ENCODE results near the gene TLL2. TPM values are rescaled to one million over a fixed set of nuclear protein-coding genes. Genes with fewer than 3 reads are reported as not detected.
A peak's percentile ranks its signal among the peaks of the same experiment; 100 is the strongest.

The TLL2 gene
- total RNA-seq, 1 experiment from 2014 or later: 0.18 TPM

DNA sequence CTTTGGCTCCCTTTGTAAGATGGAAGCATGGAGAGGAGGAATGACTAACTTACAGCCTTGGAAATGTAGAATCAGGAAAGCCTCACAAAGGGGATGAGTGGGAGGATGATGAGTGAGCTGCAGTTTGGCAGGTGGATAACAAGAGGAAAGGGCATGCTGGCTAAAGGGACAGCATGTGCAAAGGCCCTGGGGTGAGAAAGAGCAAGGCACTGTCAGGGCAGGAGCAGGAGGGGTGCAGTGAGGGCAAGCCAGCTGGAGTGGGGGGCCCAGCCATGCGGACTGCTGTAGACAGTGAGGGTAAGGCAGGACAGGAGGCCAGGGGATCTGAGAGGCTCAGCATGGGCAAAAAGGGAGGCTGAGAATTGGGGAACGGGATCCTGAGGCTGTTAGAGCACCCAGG, 20.5 kb downstream of the TLL2 start:
- H3K4me2 ChIP-seq (ENCODE audit: low read length): no peak overlapping the region
- H2AFZ ChIP-seq (ENCODE audit: low read length): no peak overlapping the region
- intact Hi-C loops (cut with micrococcal nuclease): no loop called here
- no peaks in the 10 kb centered on the region for H3K9me2 ChIP-seq (replicated peaks; ENCODE audit: low read length)
- DNase-seq: no peak
- no peaks in the 10 kb centered on the region for H3K79me2 ChIP-seq (ENCODE audit: low read length)
- H3K4me3 ChIP-seq (ENCODE audit: low read length): no peak overlapping the region
- no peak for ATAC-seq
- H3K9me3 ChIP-seq (ENCODE audit: low read length): no peaks in the 10 kb centered on the region
- no peak overlapping the region for H3K27ac ChIP-seq (ENCODE audit: low read length)
- CTCF ChIA-PET: no interaction called here
- H3F3A ChIP-seq (ENCODE audit: low read length, unreplicated experiment): no peaks in the 10 kb centered on the region
- no peaks in the 10 kb centered on the region for H3K4me1 ChIP-seq (ENCODE audit: insufficient read depth, low read length)
- no TSS peak for BruUV-seq (replicated peaks)
- H3K9ac ChIP-seq (ENCODE audit: low read length): no peak overlapping the region
- POLR2A ChIA-PET (ENCODE audit: unreplicated experiment): no interaction called here
- no peaks in the 10 kb centered on the region for H3K36me3 ChIP-seq (ENCODE audit: low read depth, low read length)
- H3K27me3 ChIP-seq (ENCODE audit: low read length): no peaks in the 10 kb centered on the region
- H4K20me1 ChIP-seq (ENCODE audit: low read length): no peaks in the 10 kb centered on the region
- TF ChIP-seq, protein P1, sequence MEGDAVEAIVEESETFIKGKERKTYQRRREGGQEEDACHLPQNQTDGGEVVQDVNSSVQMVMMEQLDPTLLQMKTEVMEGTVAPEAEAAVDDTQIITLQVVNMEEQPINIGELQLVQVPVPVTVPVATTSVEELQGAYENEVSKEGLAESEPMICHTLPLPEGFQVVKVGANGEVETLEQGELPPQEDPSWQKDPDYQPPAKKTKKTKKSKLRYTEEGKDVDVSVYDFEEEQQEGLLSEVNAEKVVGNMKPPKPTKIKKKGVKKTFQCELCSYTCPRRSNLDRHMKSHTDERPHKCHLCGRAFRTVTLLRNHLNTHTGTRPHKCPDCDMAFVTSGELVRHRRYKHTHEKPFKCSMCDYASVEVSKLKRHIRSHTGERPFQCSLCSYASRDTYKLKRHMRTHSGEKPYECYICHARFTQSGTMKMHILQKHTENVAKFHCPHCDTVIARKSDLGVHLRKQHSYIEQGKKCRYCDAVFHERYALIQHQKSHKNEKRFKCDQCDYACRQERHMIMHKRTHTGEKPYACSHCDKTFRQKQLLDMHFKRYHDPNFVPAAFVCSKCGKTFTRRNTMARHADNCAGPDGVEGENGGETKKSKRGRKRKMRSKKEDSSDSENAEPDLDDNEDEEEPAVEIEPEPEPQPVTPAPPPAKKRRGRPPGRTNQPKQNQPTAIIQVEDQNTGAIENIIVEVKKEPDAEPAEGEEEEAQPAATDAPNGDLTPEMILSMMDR (conservative IDR thresholded peaks at IDR 0.05; ENCODE audit: low read depth, low read length): no peak
- TF ChIP-seq EZH2 (IDR thresholded peaks at IDR 0.05; ENCODE audit: low read length, unreplicated experiment) (no peak), EZH2phosphoT487 (IDR thresholded peaks at IDR 0.05; ENCODE audit: borderline replicate concordance, low read length) (no peak)

DNA sequence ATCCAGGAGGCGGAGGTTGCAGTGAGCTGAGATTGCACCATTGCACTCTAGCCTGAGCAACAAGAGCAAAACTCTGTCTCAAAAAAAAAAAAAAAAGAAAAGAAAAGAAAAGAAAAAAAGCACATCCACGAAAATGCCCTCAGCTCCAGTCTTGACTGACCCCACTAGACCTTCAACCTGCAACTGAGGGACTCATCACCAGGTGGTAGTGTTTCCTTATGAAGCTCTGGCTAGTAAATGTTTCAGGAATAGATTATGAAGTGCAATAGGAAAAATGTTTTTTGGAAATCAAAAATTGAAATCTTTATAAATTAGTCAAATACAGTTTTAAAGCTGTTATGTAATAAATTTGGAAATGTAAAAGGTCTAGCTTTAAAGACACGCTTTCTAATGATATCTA, 22.4 kb downstream of the TLL2 start:
- H3K9ac ChIP-seq (ENCODE audit: low read length): no peak overlapping the region
- no peaks in the 10 kb centered on the region for H3F3A ChIP-seq (ENCODE audit: low read length, unreplicated experiment)
- H3K79me2 ChIP-seq (ENCODE audit: low read length): no peaks in the 10 kb centered on the region
- H3K9me2 ChIP-seq (replicated peaks; ENCODE audit: low read length): no peaks in the 10 kb centered on the region
- H3K9me3 ChIP-seq (ENCODE audit: low read length): no peaks in the 10 kb centered on the region
- no peaks in the 10 kb centered on the region for H3K27me3 ChIP-seq (ENCODE audit: low read length)
- no peak overlapping the region for H2AFZ ChIP-seq (ENCODE audit: low read length)
- intact Hi-C loops (cut with micrococcal nuclease): no loop called here
- H3K4me3 ChIP-seq (ENCODE audit: low read length): no peak overlapping the region
- H3K4me1 ChIP-seq (ENCODE audit: insufficient read depth, low read length): no peaks in the 10 kb centered on the region
- ChIA-PET POLR2A (ENCODE audit: unreplicated experiment) (interaction anchor here (0.6 to 0.7 kb wide), 2 partner anchors 147 to 262 kb away, joined by 3 read pairs; no protein-coding TSS in a partner anchor), CTCF (interaction anchor here (0.6 to 1.1 kb wide), 3 partner anchors 22 to 149 kb away, joined by 3 to 5 read pairs (median 3); partner anchors contain the start of gene TLL2)
- DNase-seq: peak; percentile 37
- no peak overlapping the region for H3K4me2 ChIP-seq (ENCODE audit: low read length)
- BruUV-seq (replicated peaks): no TSS peak
- no peak for ATAC-seq
- H3K27ac ChIP-seq (ENCODE audit: low read length): no peak overlapping the region
- H4K20me1 ChIP-seq (ENCODE audit: low read length): no peaks in the 10 kb centered on the region
- H3K36me3 ChIP-seq (ENCODE audit: low read depth, low read length): no peaks in the 10 kb centered on the region
- TF ChIP-seq EZH2 (IDR thresholded peaks at IDR 0.05; ENCODE audit: low read length, unreplicated experiment): no peak
- TF ChIP-seq, protein P1 (conservative IDR thresholded peaks at IDR 0.05; ENCODE audit: low read depth, low read length): peak; percentile 34; the same call in 1 of the 2 replicates

DNA sequence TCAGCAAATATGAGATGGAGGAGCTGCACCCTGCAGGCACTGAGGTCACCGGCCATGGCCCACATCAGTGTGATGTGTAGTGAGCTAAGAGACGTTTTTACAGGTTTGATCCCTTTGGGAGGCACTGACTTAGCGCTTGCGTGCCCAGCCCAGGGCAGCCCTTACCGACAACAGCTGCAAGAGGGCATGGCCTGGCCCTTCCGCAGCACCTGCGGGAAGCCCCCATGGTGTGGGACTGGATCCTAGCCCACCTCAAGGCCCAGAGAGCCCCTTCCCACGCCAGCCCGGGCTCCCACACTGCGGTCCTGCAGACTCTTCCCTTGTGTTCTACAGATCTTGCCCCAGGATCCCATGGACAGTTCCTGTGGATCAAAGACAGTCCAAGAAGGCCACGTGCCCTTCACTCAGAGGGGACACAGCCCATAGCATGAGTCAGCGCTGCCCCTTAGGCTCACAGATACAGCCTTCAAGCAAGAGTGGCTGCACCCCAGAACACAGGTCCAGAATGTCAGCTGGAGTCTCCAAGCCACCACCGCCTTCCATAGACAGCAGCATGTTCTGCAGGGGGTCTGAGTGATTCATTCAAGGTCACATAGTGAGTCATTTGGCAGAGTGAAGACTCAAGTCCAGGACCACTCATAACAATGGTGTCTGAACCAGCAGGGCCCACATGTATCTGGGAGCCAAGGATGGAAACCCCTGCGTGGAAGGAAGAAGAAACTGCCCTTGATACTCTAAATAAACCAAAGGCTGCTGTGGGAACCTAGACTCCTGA, 25.4 kb downstream of the TLL2 start:
- ATAC-seq: no peak
- intact Hi-C loops (cut with micrococcal nuclease): no loop called here
- no peak overlapping the region for H3K4me2 ChIP-seq (ENCODE audit: low read length)
- no peak for DNase-seq
- BruUV-seq (replicated peaks): no TSS peak
- CTCF ChIA-PET: no interaction called here
- TF ChIP-seq, protein P1 (conservative IDR thresholded peaks at IDR 0.05; ENCODE audit: low read depth, low read length): no peak
- TF ChIP-seq EZH2 (IDR thresholded peaks at IDR 0.05; ENCODE audit: low read length, unreplicated experiment): no peak
- no peaks in the 10 kb centered on the region for H3F3A ChIP-seq (ENCODE audit: low read length, unreplicated experiment)
- no peaks in the 10 kb centered on the region for H3K9me3 ChIP-seq (ENCODE audit: low read length)
- H3K36me3 ChIP-seq (ENCODE audit: low read depth, low read length): no peaks in the 10 kb centered on the region
- no peak overlapping the region for H3K4me3 ChIP-seq (ENCODE audit: low read length)
- H3K9ac ChIP-seq (ENCODE audit: low read length): no peak overlapping the region
- H3K27ac ChIP-seq (ENCODE audit: low read length): no peak overlapping the region
- H4K20me1 ChIP-seq (ENCODE audit: low read length): no peaks in the 10 kb centered on the region
- no peaks in the 10 kb centered on the region for H3K27me3 ChIP-seq (ENCODE audit: low read length)
- H3K79me2 ChIP-seq (ENCODE audit: low read length): no peaks in the 10 kb centered on the region
- no peaks in the 10 kb centered on the region for H3K9me2 ChIP-seq (replicated peaks; ENCODE audit: low read length)
- POLR2A ChIA-PET (ENCODE audit: unreplicated experiment): no interaction called here
- H3K4me1 ChIP-seq (ENCODE audit: insufficient read depth, low read length): no peaks in the 10 kb centered on the region
- H2AFZ ChIP-seq (ENCODE audit: low read length): no peak overlapping the region
